Bronchial epithelial cell (primary cell): ENCODE results near the gene MINDY3. TPM values are rescaled to one million over a fixed set of nuclear protein-coding genes. Genes with fewer than 3 reads are reported as not detected.

Experiments
- DNase-seq: peaks from one replicate; pipeline ENCODE4 v3.0.0-alpha.2; 2010; ENCODE audit warnings: low read depth
- FAIRE-seq: peaks from 2 replicates; lab custom pipeline; 2011; peaks lifted over from hg19 to GRCh38; lab: Jason Lieb, UNC
- H3K27me3 ChIP-seq: 2 replicates; pipeline ENCODE4 v1.5.1; 2011; ENCODE audit warnings: low read length; ENCODE audit not compliant: control insufficient read depth, insufficient read depth
- H3K36me3 ChIP-seq: 2 replicates; pipeline ENCODE4 v1.5.1; 2011; ENCODE audit warnings: low read length; ENCODE audit not compliant: control insufficient read depth, insufficient read depth
- H3K4me3 ChIP-seq: 2 replicates; pipeline ENCODE4 v1.5.1; 2011; ENCODE audit warnings: mild to moderate bottlenecking, low read depth, low read length, control low read depth
- CTCF ChIP-seq: IDR thresholded peaks from 2 replicates; pipeline ENCODE4 v1.5.1; 2011; ENCODE audit warnings: mild to moderate bottlenecking, moderate library complexity, low read length, control low read depth, inconsistent platforms; ENCODE audit not compliant: insufficient read depth, severe bottlenecking
- total RNA-seq: library from RNA; depleted of rRNA; stranded (reverse); fragments of >200 nt; gene quantifications from 2 replicates; pipeline ENCODE4 v1.2.1, GENCODE V29; 2014

Gene MINDY3
- total RNA-seq, 1 donor from 2014 or later: 19.7 TPM

GRCh38 chr10:15804109-15804508 is 56.2 kb downstream of the MINDY3 start:
- no peak for TF ChIP-seq CTCF
- DNase-seq: no peak
- no peak for FAIRE-seq
- no peaks in the 10 kb centered on the region for H3K36me3 ChIP-seq
- H3K27me3 ChIP-seq: no peaks in the 10 kb centered on the region
- H3K4me3 ChIP-seq: no peak overlapping the region

GRCh38 chr10:15802375-15802949 is 57.8 kb downstream of the MINDY3 start:
- DNase-seq (no peak), FAIRE-seq (no peak)
- no peak overlapping the region for H3K4me3 ChIP-seq
- no peak for TF ChIP-seq CTCF
- no peaks in the 10 kb centered on the region for H3K27me3 ChIP-seq
- no peaks in the 10 kb centered on the region for H3K36me3 ChIP-seq

- H3K4me3 ChIP-seq: no peak overlapping the region
- DNase-seq (no peak), FAIRE-seq (no peak)
- H3K36me3 ChIP-seq: no peaks in the 10 kb centered on the region
- no peaks in the 10 kb centered on the region for H3K27me3 ChIP-seq
- TF ChIP-seq CTCF: no peak
Observed at GRCh38 chr10:15801641-15802040, 58.7 kb downstream of the MINDY3 start.

- TF ChIP-seq CTCF: no peak
- H3K4me3 ChIP-seq: no peak overlapping the region
- no peak for DNase-seq
- FAIRE-seq: no peak
- no peaks in the 10 kb centered on the region for H3K36me3 ChIP-seq
- no peaks in the 10 kb centered on the region for H3K27me3 ChIP-seq
Observed at GRCh38 chr10:15801147-15801546, 59.2 kb downstream of the MINDY3 start.

GRCh38 chr10:15797346-15797745 is 63.0 kb downstream of the MINDY3 start:
- Histone ChIP-seq H3K4me3 (no peak overlapping the region), H3K36me3 (no peaks in the 10 kb centered on the region), H3K27me3 (no peaks in the 10 kb centered on the region)
- FAIRE-seq (no peak), DNase-seq (no peak)
- no peak for TF ChIP-seq CTCF

GRCh38 chr10:15796762-15797161 is 63.5 kb downstream of the MINDY3 start:
- no peak for FAIRE-seq
- DNase-seq: peak; percentile 27
- no peak for TF ChIP-seq CTCF
- Histone ChIP-seq H3K4me3 (no peak overlapping the region), H3K27me3 (no peaks in the 10 kb centered on the region), H3K36me3 (no peaks in the 10 kb centered on the region)
